ENCODE measurements around the gene SMPX. TPM values are rescaled to one million over a fixed set of nuclear protein-coding genes. Genes with fewer than 3 reads are reported as not detected.
A peak's percentile ranks its signal among the peaks of the same experiment; 100 is the strongest.

The SMPX gene
- total RNA-seq, 2 donors from 2014 or later = not detected

- H3K27me3 Mint-ChIP-seq (ENCODE audit: low read depth) = peaks cover 7% of the 10 kb centered on the region
- H3K4me3 Mint-ChIP-seq = no peak overlapping the region
- no peak overlapping the region for H3K27ac Mint-ChIP-seq
- H3K9me3 Mint-ChIP-seq = peaks cover 0 to 4% of the 10 kb centered on the region in 2 donors
- no peaks in the 10 kb centered on the region for H3K36me3 Mint-ChIP-seq (ENCODE audit: insufficient read depth in 2 of 2)
- no peaks in the 10 kb centered on the region for H3K4me1 Mint-ChIP-seq (ENCODE audit: low read depth)
- DNase-seq (no peak), ATAC-seq (replicated peaks in 1 of 2) (no peak)
Observed at GRCh38 chrX:21698272-21698671, 59.6 kb downstream of the SMPX start.

- Mint-ChIP-seq H3K4me1 (ENCODE audit: low read depth) (peaks cover 12% of the 10 kb centered on the region), H3K9me3 (peaks cover 0 to 2% of the 10 kb centered on the region in 2 donors), H3K27me3 (ENCODE audit: low read depth) (no peaks in the 10 kb centered on the region), H3K4me3 (no peak overlapping the region), H3K36me3 (ENCODE audit: insufficient read depth in 2 of 2) (no peaks in the 10 kb centered on the region), H3K27ac (no peak overlapping the region)
- no peak for ATAC-seq (replicated peaks in 1 of 2)
- DNase-seq = peak in 1 of 2 donors; percentile 2
Observed at GRCh38 chrX:21691512-21692018, 66.4 kb downstream of the SMPX start.

- Mint-ChIP-seq H3K36me3 (ENCODE audit: insufficient read depth in 2 of 2) (no peaks in the 10 kb centered on the region), H3K27ac (no peak overlapping the region), H3K9me3 (no peaks in the 10 kb centered on the region), H3K27me3 (ENCODE audit: low read depth) (peaks cover 17% of the 10 kb centered on the region), H3K4me3 (no peak overlapping the region), H3K4me1 (ENCODE audit: low read depth) (no peaks in the 10 kb centered on the region)
- DNase-seq = no peak
- no peak for ATAC-seq (replicated peaks in 1 of 2)
Observed at GRCh38 chrX:21683941-21684340, 74.0 kb downstream of the SMPX start.

GRCh38 chrX:21678048-21678612 lies 79.8 kb downstream of the SMPX start:
- peaks cover 12% of the 10 kb centered on the region for H3K27me3 Mint-ChIP-seq (ENCODE audit: low read depth)

GRCh38 chrX:21675931-21676330 lies 82.0 kb downstream of the SMPX start:
- Mint-ChIP-seq H3K9me3 (peaks cover 0 to 5% of the 10 kb centered on the region in 2 donors), H3K27me3 (ENCODE audit: low read depth) (peaks cover 17% of the 10 kb centered on the region), H3K36me3 (ENCODE audit: insufficient read depth in 2 of 2) (no peaks in the 10 kb centered on the region), H3K27ac (no peak overlapping the region), H3K4me1 (ENCODE audit: low read depth) (no peaks in the 10 kb centered on the region), H3K4me3 (no peak overlapping the region)
- ATAC-seq (replicated peaks in 1 of 2) (no peak), DNase-seq (no peak)

More at GRCh38 chrX:21678048-21678612, 79.8 kb downstream of the SMPX start:
- no peaks in the 10 kb centered on the region for H3K4me1 Mint-ChIP-seq (ENCODE audit: low read depth)
- H3K4me3 Mint-ChIP-seq = no peak overlapping the region
- peaks cover 0 to under 1% of the 10 kb centered on the region in 2 donors for H3K9me3 Mint-ChIP-seq
- no peak overlapping the region for H3K27ac Mint-ChIP-seq
- H3K36me3 Mint-ChIP-seq (ENCODE audit: insufficient read depth in 2 of 2) = no peaks in the 10 kb centered on the region
- ATAC-seq (replicated peaks in 1 of 2) = no peak
- no peak for DNase-seq

- H3K9me3 Mint-ChIP-seq = peaks cover 0 to 5% of the 10 kb centered on the region in 2 donors
- no peaks in the 10 kb centered on the region for H3K4me1 Mint-ChIP-seq (ENCODE audit: low read depth)
- H3K27ac Mint-ChIP-seq = no peak overlapping the region
- H3K4me3 Mint-ChIP-seq = no peak overlapping the region
- DNase-seq = no peak
- no peak for ATAC-seq (replicated peaks in 1 of 2)
- no peaks in the 10 kb centered on the region for H3K36me3 Mint-ChIP-seq (ENCODE audit: insufficient read depth in 2 of 2)
- H3K27me3 Mint-ChIP-seq (ENCODE audit: low read depth) = peaks cover 13% of the 10 kb centered on the region
Observed at GRCh38 chrX:21674430-21675186, 83.3 kb downstream of the SMPX start.

- DNase-seq (no peak), ATAC-seq (replicated peaks in 1 of 2) (no peak)
- H3K27me3 Mint-ChIP-seq (ENCODE audit: low read depth) = peaks cover 23% of the 10 kb centered on the region
- no peaks in the 10 kb centered on the region for H3K4me1 Mint-ChIP-seq (ENCODE audit: low read depth)
- H3K27ac Mint-ChIP-seq = no peak overlapping the region
- no peaks in the 10 kb centered on the region for H3K36me3 Mint-ChIP-seq (ENCODE audit: insufficient read depth in 2 of 2)
- H3K9me3 Mint-ChIP-seq = peaks cover 0 to 2% of the 10 kb centered on the region in 2 donors
- H3K4me3 Mint-ChIP-seq = no peak overlapping the region
Observed at GRCh38 chrX:21666679-21667078, 91.2 kb downstream of the SMPX start.

GRCh38 chrX:21666252-21666651 lies 91.7 kb downstream of the SMPX start:
- Mint-ChIP-seq H3K27ac (no peak overlapping the region), H3K36me3 (ENCODE audit: insufficient read depth in 2 of 2) (no peaks in the 10 kb centered on the region), H3K27me3 (ENCODE audit: low read depth) (peaks cover 25% of the 10 kb centered on the region), H3K9me3 (peaks cover 0 to 2% of the 10 kb centered on the region in 2 donors), H3K4me3 (no peak overlapping the region), H3K4me1 (ENCODE audit: low read depth) (no peaks in the 10 kb centered on the region)
- DNase-seq (no peak), ATAC-seq (replicated peaks in 1 of 2) (no peak)

GRCh38 chrX:21662761-21663160 lies 95.2 kb downstream of the SMPX start:
- H3K9me3 Mint-ChIP-seq = peaks cover 0 to 2% of the 10 kb centered on the region in 2 donors
- H3K36me3 Mint-ChIP-seq (ENCODE audit: insufficient read depth in 2 of 2) = no peaks in the 10 kb centered on the region
- peaks cover 25% of the 10 kb centered on the region for H3K27me3 Mint-ChIP-seq (ENCODE audit: low read depth)
- H3K4me1 Mint-ChIP-seq (ENCODE audit: low read depth) = no peaks in the 10 kb centered on the region
- ATAC-seq (replicated peaks in 1 of 2) (no peak), DNase-seq (no peak)
- no peak overlapping the region for H3K4me3 Mint-ChIP-seq
- H3K27ac Mint-ChIP-seq = no peak overlapping the region

GRCh38 chrX:21661316-21661715 lies 96.6 kb downstream of the SMPX start:
- peaks cover 0 to 1% of the 10 kb centered on the region in 2 donors for H3K36me3 Mint-ChIP-seq (ENCODE audit: insufficient read depth in 2 of 2)
- H3K4me3 Mint-ChIP-seq = no peak overlapping the region
- DNase-seq (no peak), ATAC-seq (replicated peaks in 1 of 2) (no peak)
- no peaks in the 10 kb centered on the region for H3K9me3 Mint-ChIP-seq
- no peaks in the 10 kb centered on the region for H3K4me1 Mint-ChIP-seq (ENCODE audit: low read depth)
- peaks cover 19% of the 10 kb centered on the region for H3K27me3 Mint-ChIP-seq (ENCODE audit: low read depth)
- no peak overlapping the region for H3K27ac Mint-ChIP-seq

- Mint-ChIP-seq H3K27ac (no peak overlapping the region), H3K4me1 (ENCODE audit: low read depth) (no peaks in the 10 kb centered on the region), H3K27me3 (ENCODE audit: low read depth) (peaks cover 14% of the 10 kb centered on the region), H3K36me3 (ENCODE audit: insufficient read depth in 2 of 2) (peaks cover 0 to 1% of the 10 kb centered on the region in 2 donors), H3K4me3 (no peak overlapping the region), H3K9me3 (no peaks in the 10 kb centered on the region)
- DNase-seq (no peak), ATAC-seq (replicated peaks in 1 of 2) (no peak)
Observed at GRCh38 chrX:21660156-21660555, 97.8 kb downstream of the SMPX start.

GRCh38 chrX:21659320-21659719 lies 98.6 kb downstream of the SMPX start:
- H3K36me3 Mint-ChIP-seq (ENCODE audit: insufficient read depth in 2 of 2) = peaks cover 0 to 1% of the 10 kb centered on the region in 2 donors
- H3K27me3 Mint-ChIP-seq (ENCODE audit: low read depth) = peaks cover 9% of the 10 kb centered on the region
- H3K27ac Mint-ChIP-seq = no peak overlapping the region
- H3K4me3 Mint-ChIP-seq = peak overlapping the region; percentile 54 to 56
- no peaks in the 10 kb centered on the region for H3K4me1 Mint-ChIP-seq (ENCODE audit: low read depth)
- ATAC-seq (replicated peaks in 1 of 2) (no peak), DNase-seq (no peak)
- H3K9me3 Mint-ChIP-seq = no peaks in the 10 kb centered on the region

GRCh38 chrX:21658746-21659145 lies 99.2 kb downstream of the SMPX start:
- Mint-ChIP-seq H3K9me3 (no peaks in the 10 kb centered on the region), H3K27me3 (ENCODE audit: low read depth) (peaks cover 9% of the 10 kb centered on the region), H3K4me1 (ENCODE audit: low read depth) (no peaks in the 10 kb centered on the region), H3K4me3 (peak overlapping the region; percentile 54 to 56), H3K27ac (no peak overlapping the region), H3K36me3 (ENCODE audit: insufficient read depth in 2 of 2) (peaks cover 0 to 1% of the 10 kb centered on the region in 2 donors)
- peak; percentile 42 to 53 for ATAC-seq (replicated peaks in 1 of 2)
- peak in 1 of 2 donors; percentile 4 for DNase-seq

Measured in activated T-cell treated with anti-CD3 and anti-CD28 coated beads, Interleukin-2, amount 50 U/mL, for 72 hours (primary cell).